H9 (cell line): Measurements from ENCODE around the gene DIO1. TPM values are rescaled to one million over a fixed set of nuclear protein-coding genes. Genes with fewer than 3 reads are reported as not detected.

Experiments
- DNase-seq: peaks from one replicate; pipeline ENCODE4 v3.0.0-alpha.2; 2017
- H2AFZ ChIP-seq: one replicate; pipeline ENCODE4 v1.6.1; 2013; ENCODE audit warnings: mild to moderate bottlenecking, low read length, control low read depth, moderate library complexity
- H2AK5ac ChIP-seq: 2 replicates; pipeline ENCODE4 v1.6.1; 2013; ENCODE audit warnings: low read length, control low read depth, mixed read lengths; ENCODE audit not compliant: insufficient read length
- H2BK120ac ChIP-seq: one replicate; pipeline ENCODE4 v1.6.1; 2013; ENCODE audit warnings: low read depth, mild to moderate bottlenecking, low read length, control low read depth, inconsistent platforms; ENCODE audit not compliant: poor library complexity, severe bottlenecking
- H2BK12ac ChIP-seq: 2 replicates; pipeline ENCODE4 v1.6.1; 2013; ENCODE audit warnings: low read length, control low read depth, mixed read lengths, low read depth; ENCODE audit not compliant: insufficient read length
- H2BK15ac ChIP-seq: 2 replicates; pipeline ENCODE4 v1.6.1; 2013; ENCODE audit warnings: low read depth, low read length, control low read depth
- H2BK20ac ChIP-seq: one replicate; pipeline ENCODE4 v1.6.1; 2013; ENCODE audit warnings: low read depth, mild to moderate bottlenecking, low read length, control low read depth, inconsistent platforms; ENCODE audit not compliant: poor library complexity, severe bottlenecking
- H2BK5ac ChIP-seq: 2 replicates; pipeline ENCODE4 v1.6.1; 2013; ENCODE audit warnings: low read length, control low read depth, mixed read lengths; ENCODE audit not compliant: insufficient read length
- H3K14ac ChIP-seq: 2 replicates; pipeline ENCODE4 v1.6.1; 2013; ENCODE audit warnings: low read length, control low read depth; ENCODE audit not compliant: insufficient read depth
- H3K18ac ChIP-seq: 2 replicates; pipeline ENCODE4 v1.6.1; 2013; ENCODE audit warnings: low read depth, mild to moderate bottlenecking, mixed read lengths, low read length, control low read depth; ENCODE audit not compliant: insufficient read length
- H3K23ac ChIP-seq: 2 replicates; pipeline ENCODE4 v1.6.1; 2013; ENCODE audit warnings: low read length, control low read depth, mixed read lengths, low read depth; ENCODE audit not compliant: insufficient read length
- H3K23me2 ChIP-seq: 2 replicates; pipeline ENCODE4 v1.6.1; 2013; ENCODE audit warnings: low read depth, mild to moderate bottlenecking, mixed read lengths, low read length, control low read depth; ENCODE audit not compliant: insufficient read length, poor library complexity, severe bottlenecking
- H3K27ac ChIP-seq: 2 replicates; pipeline ENCODE4 v1.5.1; 2013; ENCODE audit warnings: low read length, control low read depth, mixed read lengths, low read depth; ENCODE audit not compliant: insufficient read length
- H3K27me3 ChIP-seq: 2 replicates; pipeline ENCODE4 v1.6.1; 2013; ENCODE audit warnings: low read length, control low read depth, inconsistent platforms; ENCODE audit not compliant: insufficient read depth
- H3K4ac ChIP-seq: 2 replicates; pipeline ENCODE4 v1.6.1; 2013; ENCODE audit warnings: low read depth, mild to moderate bottlenecking, control low read depth, inconsistent platforms, low read length, moderate library complexity
- H3K4me1 ChIP-seq: 2 replicates; pipeline ENCODE4 v1.6.1; 2013; ENCODE audit warnings: low read length, control low read depth, inconsistent platforms; ENCODE audit not compliant: insufficient read depth
- H3K4me2 ChIP-seq: 2 replicates; pipeline ENCODE4 v1.6.1; 2013; ENCODE audit warnings: low read length, control low read depth, mixed read lengths; ENCODE audit not compliant: insufficient read length, insufficient read depth
- H3K56ac ChIP-seq: 2 replicates; pipeline ENCODE4 v1.6.1; 2013; ENCODE audit warnings: low read depth, mild to moderate bottlenecking, mixed read lengths, low read length, control low read depth; ENCODE audit not compliant: insufficient read length
- H3K79me1 ChIP-seq: 2 replicates; pipeline ENCODE4 v1.6.1; 2013; ENCODE audit warnings: low read depth, mild to moderate bottlenecking, moderate library complexity, low read length, control low read depth, inconsistent platforms; ENCODE audit not compliant: insufficient read depth, poor library complexity, severe bottlenecking
- H3K79me2 ChIP-seq: 2 replicates; pipeline ENCODE4 v1.6.1; 2013; ENCODE audit warnings: low read length, control low read depth, inconsistent platforms; ENCODE audit not compliant: insufficient read depth
- H3K9ac ChIP-seq: 2 replicates; pipeline ENCODE4 v1.6.1; 2013; ENCODE audit warnings: low read length, control low read depth, mixed read lengths; ENCODE audit not compliant: insufficient read length; ENCODE audit errors: extremely low read depth
- H3K9me3 ChIP-seq: one replicate; pipeline ENCODE4 v1.6.1; 2013; ENCODE audit warnings: low read depth, low read length, inconsistent platforms; ENCODE audit not compliant: control insufficient read depth
- H3T11ph ChIP-seq: one replicate; pipeline ENCODE4 v1.6.1; 2013; ENCODE audit warnings: mild to moderate bottlenecking, low read length, control low read depth, inconsistent platforms
- H4K20me1 ChIP-seq: one replicate; pipeline ENCODE4 v1.6.1; 2013; ENCODE audit not compliant: control insufficient read depth, insufficient read length, insufficient read depth
- H4K5ac ChIP-seq: 2 replicates; pipeline ENCODE4 v1.6.1; 2013; ENCODE audit warnings: low read depth, mild to moderate bottlenecking, mixed read lengths, low read length, control low read depth; ENCODE audit not compliant: insufficient read length
- H4K8ac ChIP-seq: replicated peaks from 2 replicates; pipeline ENCODE4 v1.6.1; 2013; ENCODE audit warnings: low read length, control low read depth, mixed read lengths, low read depth; ENCODE audit not compliant: insufficient read length
- H4K91ac ChIP-seq: 2 replicates; pipeline ENCODE4 v1.6.1; 2013; ENCODE audit warnings: low read depth, mild to moderate bottlenecking, moderate library complexity, mixed read lengths, low read length, control low read depth; ENCODE audit not compliant: insufficient read length
- H3K27ac Mint-ChIP-seq, 3 experiments: 2 replicates in 2 of 3; 3 replicates in 1 of 3; pipeline ENCODE4 v1.8.0; 2020 to 2021; ENCODE audit warnings: mixed read lengths in 3 of 3, mild to moderate bottlenecking in 1 of 3, moderate library complexity in 1 of 3
- H3K27me3 Mint-ChIP-seq: 2 replicates; pipeline ENCODE4 v1.8.0; 2021; ENCODE audit warnings: low read depth, mild to moderate bottlenecking, moderate library complexity, mixed read lengths
- H3K36me3 Mint-ChIP-seq, 3 experiments: 2 replicates in 2 of 3; 3 replicates in 1 of 3; pipeline ENCODE4 v1.8.0; 2020 to 2021; ENCODE audit warnings: low read depth in 3 of 3, mixed read lengths in 3 of 3; ENCODE audit not compliant: insufficient read depth in 1 of 3
- H3K4me1 Mint-ChIP-seq, 2 experiments: 2 replicates each; pipeline ENCODE4 v1.8.0; 2020; ENCODE audit warnings: mixed read lengths in 2 of 2
- H3K4me3 Mint-ChIP-seq, 2 experiments: 2 replicates in 1 of 2; 3 replicates in 1 of 2; pipeline ENCODE4 v1.8.0; 2020 to 2021; ENCODE audit warnings: mild to moderate bottlenecking in 2 of 2, mixed read lengths in 2 of 2, moderate library complexity in 1 of 2
- H3K9me3 Mint-ChIP-seq, 2 experiments: 2 replicates in 1 of 2; 3 replicates in 1 of 2; pipeline ENCODE4 v1.8.0; 2020; ENCODE audit warnings: mild to moderate bottlenecking in 2 of 2, mixed read lengths in 2 of 2, moderate library complexity in 1 of 2
- CTCF ChIP-seq: fragments of 200-600 bp; sonication (generic); conservative IDR thresholded peaks from 3 replicates; pipeline ENCODE4 v1.8.0; 2021; ENCODE audit warnings: antibody characterized with exemption, mild to moderate bottlenecking
- whole genome bisulfite sequencing: extraction: QIAGEN DNeasy Blood & Tissue Kit; methylation state at CpG from one replicate; pipeline ENCODE4 v1.1.7; 2013; ENCODE audit warnings: missing lambda C conversion rate, low lambda C conversion rate, mixed read lengths; ENCODE audit not compliant: insufficient read length; ENCODE audit errors: extremely low coverage; 5-methylcytosine and 5-hydroxymethylcytosine counted together
- total RNA-seq: library from RNA; stranded (reverse); gene quantifications from 2 replicates; pipeline ENCODE4 v1.2.1, GENCODE V29; 2021

The DIO1 gene
- total RNA-seq, 1 experiment from 2014 or later: not detected

GRCh38 chr1:53943490-53944043 lies 49.6 kb downstream of the DIO1 start:
- no peak overlapping the region for H2BK5ac ChIP-seq
- H3K56ac ChIP-seq: no peak overlapping the region
- peaks cover 0 to 4% (median 4%) of the 10 kb centered on the region in 3 experiments; a peak in 3 of 7 replicates for H3K36me3 Mint-ChIP-seq
- 0 out of 5 replicates have a peak overlapping the region, but pooled peaks of 1 of the 2 experiments have one; percentile 19 for H3K4me3 Mint-ChIP-seq
- H2AK5ac ChIP-seq: no peak overlapping the region
- H3K27ac ChIP-seq: no peak overlapping the region
- no peaks in the 10 kb centered on the region; the same call in 1 of the 2 replicates for H3K27me3 Mint-ChIP-seq
- no peak overlapping the region for H2BK20ac ChIP-seq
- H3K4me2 ChIP-seq: no peak overlapping the region
- no peak overlapping the region for H3K18ac ChIP-seq
- no peak overlapping the region for H3K9ac ChIP-seq
- no peak overlapping the region for H4K8ac ChIP-seq
- H3K27me3 ChIP-seq: no peaks in the 10 kb centered on the region
- H3K4ac ChIP-seq: no peak overlapping the region
- no peaks in the 10 kb centered on the region for H3K9me3 ChIP-seq
- H3K23ac ChIP-seq: no peak overlapping the region
- H3K79me1 ChIP-seq: no peaks in the 10 kb centered on the region
- DNase-seq: no peak
- H3K23me2 ChIP-seq: peaks cover 13% of the 10 kb centered on the region
- no peak overlapping the region for H3T11ph ChIP-seq
- no peak overlapping the region for H3K14ac ChIP-seq
- no peaks in the 10 kb centered on the region; the same call in 1 of the 2 replicates for H3K79me2 ChIP-seq
- H2BK120ac ChIP-seq: no peak overlapping the region
- no peaks in the 10 kb centered on the region for H4K20me1 ChIP-seq
- peak overlapping the region in 1 of 3 experiments; percentile 31; a peak in 1 of 7 replicates for H3K27ac Mint-ChIP-seq
- H3K4me1 ChIP-seq: peaks cover 4% of the 10 kb centered on the region; the same call in 1 of the 2 replicates
- no CpG with 5 or more reads among the region's 14 CpGs for WGBS
- no peak overlapping the region for H2BK15ac ChIP-seq
- no peak overlapping the region for H4K5ac ChIP-seq
- H3K9me3 Mint-ChIP-seq: no peaks in the 10 kb centered on the region
- H4K91ac ChIP-seq: no peak overlapping the region
- no peak overlapping the region for H2BK12ac ChIP-seq
- TF ChIP-seq CTCF: no peak
- peaks cover 31 to 42% of the 10 kb centered on the region in 2 experiments for H3K4me1 Mint-ChIP-seq
- no peak overlapping the region for H2AFZ ChIP-seq
